Measurements from ENCODE around the gene IL1RAPL1. TPM values are rescaled to one million over a fixed set of nuclear protein-coding genes. Genes with fewer than 3 reads are reported as not detected.

Gene IL1RAPL1
- total and polyA plus RNA-seq, 9 of the 15 experiments (the other 6 are each of a cell fraction or from before 2014, with no cell fraction given), result 0.04 to 0.07 (median 0.04) TPM; not detected in 6

- no peak for TF ChIP-seq RERE (CRISPR knock-in tag; IDR thresholded peaks at IDR 0.05; ENCODE audit: borderline replicate concordance)
These were observed 954.9 kb downstream of the IL1RAPL1 start (continued) for GRCh38 chrX:29542152-29542551.

GRCh38 chrX:29545878-29546277 is 958.6 kb downstream of the IL1RAPL1 start:
- H3K36me3 ChIP-seq (ENCODE audit: control insufficient read depth, insufficient read depth, low read length), result no peaks in the 10 kb centered on the region
- H3K4me2 ChIP-seq (ENCODE audit: insufficient read depth, low read length), result no peak overlapping the region
- no peak overlapping the region for H2AFZ ChIP-seq (ENCODE audit: low read depth, low read length)
- no peak for FAIRE-seq
- no peak overlapping the region for H3K9ac ChIP-seq (ENCODE audit: insufficient read depth in 1 of 2, low read depth in 2 of 2, low read length in 2 of 2)
- ChIA-PET POLR2A (no interaction called here), CTCF (ENCODE audit: low intra/inter-chr PET ratio) (no interaction called here)
- H3K4me1 ChIP-seq (replicated peaks in 1 of 2; ENCODE audit: control insufficient read depth in 2 of 2, insufficient read depth in 2 of 2, low read length in 2 of 2), result no peaks in the 10 kb centered on the region
- no peak overlapping the region for H3K27ac ChIP-seq (ENCODE audit: extremely low read depth, low read depth, low read length)
- no peak for TF ChIP-seq CREB3 (tag; conservative IDR thresholded peaks at IDR 0.05; ENCODE audit: low read depth)
- no peak for TF ChIP-seq ZNF184 (CRISPR knock-in tag; IDR thresholded peaks at IDR 0.05)
- no peak for TF ChIP-seq ZKSCAN8 (CRISPR knock-in tag; IDR thresholded peaks at IDR 0.05)
- TF ChIP-seq SREBF1 (IDR thresholded peaks at IDR 0.05; ENCODE audit: borderline replicate concordance, low read depth, low read length), result no peak
- no peak for TF ChIP-seq SNRNP70 (optimal IDR thresholded peaks at IDR 0.05; ENCODE audit: low read depth, low read length)
- no peak for TF ChIP-seq MYNN (IDR thresholded peaks at IDR 0.05)
- no peak for TF ChIP-seq MYNN (CRISPR knock-in tag; IDR thresholded peaks at IDR 0.05)
- no peak for TF ChIP-seq ZNF263 (CRISPR knock-in tag; IDR thresholded peaks at IDR 0.05; ENCODE audit: borderline replicate concordance)
- no peak for TF ChIP-seq ZNF77 (CRISPR knock-in tag; IDR thresholded peaks at IDR 0.05)
- TF ChIP-seq MTF1 (CRISPR knock-in tag; IDR thresholded peaks at IDR 0.05; ENCODE audit: borderline replicate concordance), result no peak
- TF ChIP-seq ZBTB8A (IDR thresholded peaks at IDR 0.05; ENCODE audit: partially characterized antibody), result no peak
- TF ChIP-seq ZNF444 (CRISPR knock-in tag; IDR thresholded peaks at IDR 0.05), result no peak
- TF ChIP-seq TEAD1 (CRISPR knock-in tag; IDR thresholded peaks at IDR 0.05), result no peak
- in situ Hi-C loops (cut with MboI), result no loop called here
- ATAC-seq, result no peak
- WGBS (ENCODE audit: insufficient coverage, low coverage, missing lambda C conversion rate), result 0% methylated on average over 2 of the region's 2 CpGs
- no peaks in the 10 kb centered on the region for H3K9me3 ChIP-seq (replicated peaks; ENCODE audit: control insufficient read depth, insufficient read depth, low read depth, low read length)
- no peaks in the 10 kb centered on the region for H3K9me1 ChIP-seq (ENCODE audit: control insufficient read depth, insufficient read depth, low read length)
- no TSS peak for BruUV-seq (replicated peaks)
- no peak for DNase-seq (ENCODE audit: extremely low read depth in 1 of 4, low spot score in 3 of 4)
- H4K20me1 ChIP-seq (replicated peaks; ENCODE audit: control insufficient read depth, insufficient read depth, low read length), result no peaks in the 10 kb centered on the region
- H3K4me3 ChIP-seq, result no peak overlapping the region
- no peaks in the 10 kb centered on the region for H3K79me2 ChIP-seq (ENCODE audit: control insufficient read depth, insufficient read depth, low read length)
- intact Hi-C loops (cut with micrococcal nuclease), result no loop called here
- no peaks in the 10 kb centered on the region for H3K27me3 ChIP-seq (ENCODE audit: control insufficient read depth in 2 of 2, insufficient read depth in 2 of 2, low read length in 2 of 2)

All from K562 (cell line).